ENCODE measurements around the gene DET1.

GRCh38 chr15:88465633-88466224 lies 80.8 kb downstream of the DET1 start:
- TF ChIP-seq CTCF (IDR thresholded peaks at IDR 0.05) (no peak), EZH2 (IDR thresholded peaks at IDR 0.05; ENCODE audit: borderline replicate concordance, insufficient read depth, low read depth, low read length, poor library complexity, severe bottlenecking) (no peak)
